NCI-H82 treated with DMSO at 0.1 percent for 48 hours (cell line): Measurements from ENCODE around the gene ALG3.

Experiments used
- DNase-seq: peaks from one replicate; lab custom pipeline; 2025; ENCODE audit not compliant: unreplicated experiment; lab: John Stamatoyannopoulos, UW

ALG3 gene

GRCh38 chr3:184236033-184236410 is 12.7 kb downstream of the ALG3 start:
- DNase-seq: no peak

- peak; percentile 34 for DNase-seq
Measured at GRCh38 chr3:184235381-184236032, 13.3 kb downstream of the ALG3 start.

GRCh38 chr3:184234671-184235380 is 13.9 kb downstream of the ALG3 start:
- DNase-seq: no peak

GRCh38 chr3:184234224-184234623 is 14.5 kb downstream of the ALG3 start:
- no peak for DNase-seq

GRCh38 chr3:184233127-184233843 is 15.5 kb downstream of the ALG3 start:
- no peak for DNase-seq

- DNase-seq: no peak
Measured at GRCh38 chr3:184231671-184232070, 17.1 kb downstream of the ALG3 start.

- no peak for DNase-seq
Measured at GRCh38 chr3:184230603-184231528, 17.9 kb downstream of the ALG3 start.

- DNase-seq: no peak
Measured at GRCh38 chr3:184230081-184230602, 18.6 kb downstream of the ALG3 start.

- DNase-seq: peak; percentile 53
Measured at GRCh38 chr3:184229394-184230080, 19.2 kb downstream of the ALG3 start, which contains the start of gene VWA5B2. Gene VWA5B2 (plus strand): TSS chr3:184229585. CDS start chr3:184230529, 944 bp downstream.

- no peak for DNase-seq
Measured at GRCh38 chr3:184228376-184229137, 20.2 kb downstream of the ALG3 start.

GRCh38 chr3:184227481-184227935 is 21.3 kb downstream of the ALG3 start:
- DNase-seq: no peak

GRCh38 chr3:184223946-184224345 is 24.8 kb downstream of the ALG3 start:
- DNase-seq: no peak

GRCh38 chr3:184222521-184222920 is 26.2 kb downstream of the ALG3 start:
- DNase-seq: no peak

- DNase-seq: peak; percentile 65
Measured at GRCh38 chr3:184218814-184219213, 29.9 kb downstream of the ALG3 start.

- DNase-seq: no peak
Measured at GRCh38 chr3:184211718-184212117, 37.0 kb downstream of the ALG3 start.

GRCh38 chr3:184211297-184211696 is 37.5 kb downstream of the ALG3 start:
- no peak for DNase-seq

- no peak for DNase-seq
Measured at GRCh38 chr3:184209146-184209923, 39.4 kb downstream of the ALG3 start.

GRCh38 chr3:184203526-184203925 is 45.2 kb downstream of the ALG3 start:
- no peak for DNase-seq
